ENCODE data around the gene ASB4.

- TF ChIP-seq CTCF (IDR thresholded peaks at IDR 0.05) (no peak), POLR2A (IDR thresholded peaks at IDR 0.05) (no peak), POLR2AphosphoS5 (IDR thresholded peaks at IDR 0.05) (no peak)
These were observed 13.1 kb upstream of the ASB4 start for GRCh38 chr7:95472581-95473161.

All from gastroesophageal sphincter (tissue), 3 donors.